ENCODE measurements around the gene TGFB1. TPM values are rescaled to one million over a fixed set of nuclear protein-coding genes. Genes with fewer than 3 reads are reported as not detected.
A peak's percentile ranks its signal among the peaks of the same experiment; 100 is the strongest.

The TGFB1 gene
- total RNA-seq, 1 donor from 2014 or later, result 193 TPM

GRCh38 chr19:41308450-41309179, 45.1 kb downstream of the TGFB1 start:
- Mint-ChIP-seq H3K27ac (ENCODE audit: unreplicated experiment) (peak overlapping the region; percentile 85), H3K4me1 (ENCODE audit: unreplicated experiment) (peaks cover 57% of the 10 kb centered on the region), H3K4me3 (ENCODE audit: unreplicated experiment) (peak overlapping the region; percentile 98), H3K27me3 (ENCODE audit: unreplicated experiment) (peaks cover 20% of the 10 kb centered on the region), H3K36me3 (ENCODE audit: low read depth, unreplicated experiment) (peaks cover 44% of the 10 kb centered on the region), H3K9me3 (ENCODE audit: unreplicated experiment) (no peaks in the 10 kb centered on the region)
- peak; percentile 95 for DNase-seq (ENCODE audit: low spot score)
- TF ChIP-seq, protein P1, sequence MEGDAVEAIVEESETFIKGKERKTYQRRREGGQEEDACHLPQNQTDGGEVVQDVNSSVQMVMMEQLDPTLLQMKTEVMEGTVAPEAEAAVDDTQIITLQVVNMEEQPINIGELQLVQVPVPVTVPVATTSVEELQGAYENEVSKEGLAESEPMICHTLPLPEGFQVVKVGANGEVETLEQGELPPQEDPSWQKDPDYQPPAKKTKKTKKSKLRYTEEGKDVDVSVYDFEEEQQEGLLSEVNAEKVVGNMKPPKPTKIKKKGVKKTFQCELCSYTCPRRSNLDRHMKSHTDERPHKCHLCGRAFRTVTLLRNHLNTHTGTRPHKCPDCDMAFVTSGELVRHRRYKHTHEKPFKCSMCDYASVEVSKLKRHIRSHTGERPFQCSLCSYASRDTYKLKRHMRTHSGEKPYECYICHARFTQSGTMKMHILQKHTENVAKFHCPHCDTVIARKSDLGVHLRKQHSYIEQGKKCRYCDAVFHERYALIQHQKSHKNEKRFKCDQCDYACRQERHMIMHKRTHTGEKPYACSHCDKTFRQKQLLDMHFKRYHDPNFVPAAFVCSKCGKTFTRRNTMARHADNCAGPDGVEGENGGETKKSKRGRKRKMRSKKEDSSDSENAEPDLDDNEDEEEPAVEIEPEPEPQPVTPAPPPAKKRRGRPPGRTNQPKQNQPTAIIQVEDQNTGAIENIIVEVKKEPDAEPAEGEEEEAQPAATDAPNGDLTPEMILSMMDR (IDR thresholded peaks at IDR 0.05; ENCODE audit: unreplicated experiment), result peak; percentile 97

GRCh38 chr19:41307954-41308449, 45.7 kb downstream of the TGFB1 start:
- H3K4me1 Mint-ChIP-seq (ENCODE audit: unreplicated experiment), result peaks cover 54% of the 10 kb centered on the region
- peaks cover 40% of the 10 kb centered on the region for H3K36me3 Mint-ChIP-seq (ENCODE audit: low read depth, unreplicated experiment)
- TF ChIP-seq, protein P1 (IDR thresholded peaks at IDR 0.05; ENCODE audit: unreplicated experiment), result no peak
- H3K4me3 Mint-ChIP-seq (ENCODE audit: unreplicated experiment), result peak overlapping the region; percentile 98
- peak overlapping the region; percentile 85 for H3K27ac Mint-ChIP-seq (ENCODE audit: unreplicated experiment)
- DNase-seq (ENCODE audit: low spot score), result no peak
- H3K27me3 Mint-ChIP-seq (ENCODE audit: unreplicated experiment), result peaks cover 16% of the 10 kb centered on the region
- no peaks in the 10 kb centered on the region for H3K9me3 Mint-ChIP-seq (ENCODE audit: unreplicated experiment)

GRCh38 chr19:41307090-41307875, 46.4 kb downstream of the TGFB1 start:
- H3K4me1 Mint-ChIP-seq (ENCODE audit: unreplicated experiment), result peaks cover 55% of the 10 kb centered on the region
- peaks cover 46% of the 10 kb centered on the region for H3K36me3 Mint-ChIP-seq (ENCODE audit: low read depth, unreplicated experiment)
- H3K4me3 Mint-ChIP-seq (ENCODE audit: unreplicated experiment), result peak overlapping the region; percentile 17
- no peak for DNase-seq (ENCODE audit: low spot score)
- H3K27me3 Mint-ChIP-seq (ENCODE audit: unreplicated experiment), result peaks cover 16% of the 10 kb centered on the region
- peak overlapping the region; percentile 87 for H3K27ac Mint-ChIP-seq (ENCODE audit: unreplicated experiment)
- no peaks in the 10 kb centered on the region for H3K9me3 Mint-ChIP-seq (ENCODE audit: unreplicated experiment)
- TF ChIP-seq, protein P1 (IDR thresholded peaks at IDR 0.05; ENCODE audit: unreplicated experiment), result no peak

DNA sequence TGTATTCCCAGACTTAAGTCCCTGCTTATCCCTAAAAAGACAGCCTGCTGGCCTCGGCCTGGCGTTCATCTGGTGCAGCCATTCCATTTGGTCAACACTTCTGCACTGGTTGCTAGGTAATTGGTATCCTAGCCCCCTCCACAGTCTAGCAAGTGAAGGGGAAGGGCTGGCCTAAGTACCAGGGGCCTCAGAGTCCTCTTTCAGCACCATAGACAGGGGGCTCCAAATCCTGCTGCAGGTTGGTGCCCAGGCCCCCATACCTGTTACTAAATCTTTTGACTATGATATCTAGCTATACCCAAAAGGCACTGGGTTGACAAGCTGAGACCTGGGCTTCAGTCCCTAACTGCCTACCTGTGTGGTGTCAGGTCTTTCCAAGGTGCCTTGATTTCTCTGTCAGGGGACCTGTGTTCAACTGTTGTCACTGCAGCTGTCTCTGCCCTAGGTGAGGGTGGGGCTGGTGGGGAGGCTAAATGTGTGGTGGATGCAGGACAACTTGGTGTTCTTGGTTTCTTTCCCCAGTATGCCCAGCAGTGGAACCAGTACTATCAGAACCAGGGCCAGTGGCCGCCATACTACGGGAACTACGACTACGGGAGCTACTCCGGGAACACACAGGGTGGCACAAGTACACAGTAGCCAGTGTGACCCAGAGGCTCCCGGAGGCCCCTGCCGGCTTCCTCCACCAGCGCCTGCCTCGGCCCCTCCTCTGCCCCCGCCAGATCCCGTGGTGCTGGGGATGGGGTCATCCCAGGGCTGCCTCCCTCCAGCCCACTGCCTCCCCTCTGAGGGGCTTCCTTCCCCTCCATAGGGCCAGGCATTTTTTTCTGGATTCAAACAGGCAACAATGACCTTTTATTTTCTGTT, 47.6 kb downstream of the TGFB1 start:
- TF ChIP-seq, protein P1 (IDR thresholded peaks at IDR 0.05; ENCODE audit: unreplicated experiment), result no peak
- H3K27me3 Mint-ChIP-seq (ENCODE audit: unreplicated experiment), result peaks cover 16% of the 10 kb centered on the region
- no peak overlapping the region for H3K4me3 Mint-ChIP-seq (ENCODE audit: unreplicated experiment)
- peaks cover 59% of the 10 kb centered on the region for H3K4me1 Mint-ChIP-seq (ENCODE audit: unreplicated experiment)
- H3K27ac Mint-ChIP-seq (ENCODE audit: unreplicated experiment), result peak overlapping the region; percentile 87
- H3K36me3 Mint-ChIP-seq (ENCODE audit: low read depth, unreplicated experiment), result peaks cover 55% of the 10 kb centered on the region
- no peak for DNase-seq (ENCODE audit: low spot score)
- no peaks in the 10 kb centered on the region for H3K9me3 Mint-ChIP-seq (ENCODE audit: unreplicated experiment)
